Liver (tissue), 3 donors: ENCODE measurements around the gene FAXDC2.

Experiments used
- ATF3 ChIP-seq: IDR thresholded peaks from 2 replicates; pipeline ENCODE4 v1.6.1; 2016; ENCODE audit warnings: antibody characterized with exemption
- CTCF ChIP-seq: fragments of 150-350 bp; IDR thresholded peaks from 2 replicates; pipeline ENCODE4 v1.5.1; 2017; ENCODE audit warnings: improper control_type of control experiment, low read depth, low read length; ENCODE audit not compliant: missing input control
- EGR1 ChIP-seq, 2 donors: IDR thresholded peaks; 2 replicates each; pipeline ENCODE4 v1.6.1; 2016 to 2018; ENCODE audit warnings: antibody characterized with exemption in 2 of 2, low read depth in 2 of 2
- GABPA ChIP-seq, 2 donors: IDR thresholded peaks in 1 of 2; conservative IDR thresholded peaks in 1 of 2; 2 replicates each; pipeline ENCODE4 v1.6.1; 2016; ENCODE audit warnings: antibody characterized with exemption in 2 of 2, mild to moderate bottlenecking in 1 of 2, moderate library complexity in 1 of 2
- HNF4A ChIP-seq, 2 donors: conservative IDR thresholded peaks; 2 replicates each; pipeline ENCODE4 v1.6.1; 2016; ENCODE audit warnings: antibody characterized with exemption in 2 of 2, mild to moderate bottlenecking in 2 of 2
- JUND ChIP-seq, 2 donors: IDR thresholded peaks; 2 replicates each; pipeline ENCODE4 v1.6.1; 2016; ENCODE audit warnings: antibody characterized with exemption in 2 of 2
- MAX ChIP-seq: IDR thresholded peaks from 2 replicates; pipeline ENCODE4 v1.6.1; 2016; ENCODE audit warnings: antibody characterized with exemption
- NR2F2 ChIP-seq: IDR thresholded peaks from 2 replicates; pipeline ENCODE4 v1.6.1; 2016; ENCODE audit warnings: antibody characterized with exemption
- RAD21 ChIP-seq, 2 donors: IDR thresholded peaks; 2 replicates each; pipeline ENCODE4 v1.6.1; 2016; ENCODE audit warnings: antibody characterized with exemption in 2 of 2, mild to moderate bottlenecking in 2 of 2
- REST ChIP-seq: IDR thresholded peaks from 2 replicates; pipeline ENCODE4 v1.6.1; 2016; ENCODE audit warnings: antibody characterized with exemption, mild to moderate bottlenecking
- RXRA ChIP-seq, 2 donors: IDR thresholded peaks; 2 replicates each; pipeline ENCODE4 v1.6.1; 2017 to 2018; ENCODE audit warnings: antibody characterized with exemption in 2 of 2, mild to moderate bottlenecking in 1 of 2
- SP1 ChIP-seq: IDR thresholded peaks from 2 replicates; pipeline ENCODE4 v1.6.1; 2018; ENCODE audit warnings: antibody characterized with exemption, mild to moderate bottlenecking
- TAF1 ChIP-seq: conservative IDR thresholded peaks from 2 replicates; pipeline ENCODE4 v1.6.1; 2016; ENCODE audit warnings: antibody characterized with exemption, mild to moderate bottlenecking
- YY1 ChIP-seq: IDR thresholded peaks from 2 replicates; pipeline ENCODE4 v1.6.1; 2016; ENCODE audit warnings: antibody characterized with exemption, mild to moderate bottlenecking
- donor health status: healthy.
- donor health status: healthy.

- TF ChIP-seq GABPA (IDR thresholded peaks at IDR 0.05 in 1 of 2, conservative IDR thresholded peaks at IDR 0.05 in 1 of 2) (no peak), CTCF (no peak), RAD21 (IDR thresholded peaks at IDR 0.05) (no peak), SP1 (no peak), MAX (no peak), REST (no peak), JUND (IDR thresholded peaks at IDR 0.05) (no peak), TAF1 (no peak), NR2F2 (no peak), YY1 (no peak), RXRA (IDR thresholded peaks at IDR 0.05) (no peak), EGR1 (IDR thresholded peaks at IDR 0.05; ENCODE audit: low read depth in 2 of 2) (no peak), ATF3 (no peak), HNF4A (conservative IDR thresholded peaks at IDR 0.05) (no peak)
Measured at GRCh38 chr5:154900066-154900465, 49.7 kb upstream of the FAXDC2 start.
